ENCODE measurements around the gene MOCS1. TPM values are rescaled to one million over a fixed set of nuclear protein-coding genes. Genes with fewer than 3 reads are reported as not detected.

Gene MOCS1
- total RNA-seq, 1 donor from 2014 or later: 9.9 TPM

GRCh38 chr6:39910164-39910563, 24.1 kb downstream of the MOCS1 start:
- Mint-ChIP-seq H3K27ac (ENCODE audit: unreplicated experiment) (no peak overlapping the region), H3K9me3 (ENCODE audit: unreplicated experiment) (no peaks in the 10 kb centered on the region), H3K27me3 (ENCODE audit: unreplicated experiment) (no peaks in the 10 kb centered on the region), H3K36me3 (ENCODE audit: unreplicated experiment) (no peaks in the 10 kb centered on the region), H3K4me1 (ENCODE audit: low read depth, unreplicated experiment) (no peaks in the 10 kb centered on the region), H3K4me3 (ENCODE audit: unreplicated experiment) (no peak overlapping the region)
- no peak for TF ChIP-seq CTCF (IDR thresholded peaks at IDR 0.05; ENCODE audit: partially characterized antibody, unreplicated experiment)
- no peak for DNase-seq

GRCh38 chr6:39909701-39910100, 24.6 kb downstream of the MOCS1 start:
- Mint-ChIP-seq H3K27ac (ENCODE audit: unreplicated experiment) (no peak overlapping the region), H3K36me3 (ENCODE audit: unreplicated experiment) (no peaks in the 10 kb centered on the region), H3K9me3 (ENCODE audit: unreplicated experiment) (no peaks in the 10 kb centered on the region), H3K4me3 (ENCODE audit: unreplicated experiment) (no peak overlapping the region), H3K4me1 (ENCODE audit: low read depth, unreplicated experiment) (no peaks in the 10 kb centered on the region), H3K27me3 (ENCODE audit: unreplicated experiment) (no peaks in the 10 kb centered on the region)
- no peak for TF ChIP-seq CTCF (IDR thresholded peaks at IDR 0.05; ENCODE audit: partially characterized antibody, unreplicated experiment)
- no peak for DNase-seq

GRCh38 chr6:39908838-39909583, 25.3 kb downstream of the MOCS1 start:
- H3K4me3 Mint-ChIP-seq (ENCODE audit: unreplicated experiment): no peak overlapping the region
- no peaks in the 10 kb centered on the region for H3K27me3 Mint-ChIP-seq (ENCODE audit: unreplicated experiment)
- H3K9me3 Mint-ChIP-seq (ENCODE audit: unreplicated experiment): no peaks in the 10 kb centered on the region
- no peaks in the 10 kb centered on the region for H3K4me1 Mint-ChIP-seq (ENCODE audit: low read depth, unreplicated experiment)
- H3K27ac Mint-ChIP-seq (ENCODE audit: unreplicated experiment): no peak overlapping the region
- H3K36me3 Mint-ChIP-seq (ENCODE audit: unreplicated experiment): no peaks in the 10 kb centered on the region
- no peak for TF ChIP-seq CTCF (IDR thresholded peaks at IDR 0.05; ENCODE audit: partially characterized antibody, unreplicated experiment)
- DNase-seq: no peak

GRCh38 chr6:39907871-39908575, 26.2 kb downstream of the MOCS1 start:
- no peak overlapping the region for H3K4me3 Mint-ChIP-seq (ENCODE audit: unreplicated experiment)
- H3K27ac Mint-ChIP-seq (ENCODE audit: unreplicated experiment): no peak overlapping the region
- DNase-seq: no peak
- TF ChIP-seq CTCF (IDR thresholded peaks at IDR 0.05; ENCODE audit: partially characterized antibody, unreplicated experiment): no peak
- no peaks in the 10 kb centered on the region for H3K36me3 Mint-ChIP-seq (ENCODE audit: unreplicated experiment)
- H3K9me3 Mint-ChIP-seq (ENCODE audit: unreplicated experiment): no peaks in the 10 kb centered on the region
- H3K27me3 Mint-ChIP-seq (ENCODE audit: unreplicated experiment): no peaks in the 10 kb centered on the region
- no peaks in the 10 kb centered on the region for H3K4me1 Mint-ChIP-seq (ENCODE audit: low read depth, unreplicated experiment)

- no peak for DNase-seq
- H3K9me3 Mint-ChIP-seq (ENCODE audit: unreplicated experiment): no peaks in the 10 kb centered on the region
- no peaks in the 10 kb centered on the region for H3K4me1 Mint-ChIP-seq (ENCODE audit: low read depth, unreplicated experiment)
- no peak overlapping the region for H3K27ac Mint-ChIP-seq (ENCODE audit: unreplicated experiment)
- no peak for TF ChIP-seq CTCF (IDR thresholded peaks at IDR 0.05; ENCODE audit: partially characterized antibody, unreplicated experiment)
- no peaks in the 10 kb centered on the region for H3K36me3 Mint-ChIP-seq (ENCODE audit: unreplicated experiment)
- H3K27me3 Mint-ChIP-seq (ENCODE audit: unreplicated experiment): peaks cover 3% of the 10 kb centered on the region
- H3K4me3 Mint-ChIP-seq (ENCODE audit: unreplicated experiment): no peak overlapping the region
Measured at GRCh38 chr6:39906318-39906761, 27.9 kb downstream of the MOCS1 start.
